Stimulated activated CD4-positive, alpha-beta T cell treated with anti-CD3 and anti-CD28 coated beads, Interleukin-15, amount 100 ng/mL, for 48 hours (primary cell): Measurements from ENCODE around the gene TRIM22.

Source experiments
- DNase-seq, 2 donors: peaks; one replicate each; pipeline ENCODE4 v3.0.0-alpha.2; 2020; ENCODE audit warnings: low read depth in 2 of 2

TRIM22 gene

DNA sequence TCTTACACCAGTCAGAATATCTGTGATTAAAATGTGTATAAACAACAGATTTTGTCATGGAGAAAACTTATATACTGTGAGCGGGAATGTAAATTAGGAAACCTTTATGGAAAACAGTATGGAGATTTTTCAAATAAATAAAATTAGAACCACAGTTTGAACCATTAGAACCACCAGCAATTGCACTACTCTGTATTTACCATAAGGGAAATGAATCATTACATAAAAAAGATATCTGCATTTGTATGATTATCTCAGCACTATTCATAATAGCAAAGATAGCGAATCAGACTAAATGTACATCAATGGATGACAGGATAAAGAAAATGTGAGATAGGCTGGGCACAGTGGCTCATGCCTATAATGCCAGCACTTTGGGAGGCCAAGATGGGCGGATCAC, 57.0 kb downstream of the TRIM22 start:
- DNase-seq: no peak

DNA sequence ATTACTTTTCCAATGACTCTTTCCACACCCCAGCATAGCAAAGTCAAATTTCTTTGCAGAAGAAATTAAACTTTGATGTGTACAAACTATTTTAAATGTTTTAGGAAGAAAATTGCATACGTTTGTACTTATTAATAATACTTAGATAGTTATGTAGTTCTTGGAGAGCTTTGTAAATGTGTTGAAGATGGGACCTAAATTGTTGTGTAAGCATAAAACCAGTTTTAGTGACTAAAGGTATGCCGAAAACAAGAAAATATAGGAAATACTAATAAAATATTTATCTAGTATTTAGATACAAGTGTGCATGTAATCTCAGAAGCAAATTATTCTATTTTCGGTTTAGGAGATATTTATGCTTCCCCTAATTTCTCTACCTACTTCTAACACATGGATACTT, 60.2 kb downstream of the TRIM22 start:
- no peak for DNase-seq

DNA sequence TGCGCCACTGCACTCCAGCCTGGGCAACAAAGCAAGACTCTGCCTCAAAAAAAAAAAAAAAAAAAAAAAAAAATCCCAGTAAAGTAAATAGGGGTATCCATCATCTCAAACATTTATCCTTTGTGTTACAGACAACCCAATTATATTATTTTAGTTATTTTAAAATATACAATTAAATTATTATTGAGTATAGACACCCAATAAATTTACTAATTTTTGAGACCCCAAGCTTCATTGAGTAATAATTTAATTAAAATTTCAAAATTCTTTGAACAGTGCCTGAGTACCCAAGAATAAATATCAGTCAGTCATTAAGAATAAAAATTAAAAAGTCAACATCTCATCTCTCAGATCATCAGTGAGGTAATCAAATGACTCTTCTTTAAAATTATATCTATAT, 64.4 kb downstream of the TRIM22 start, which contains the start of gene OR52N4:
OR52N4 (plus strand) TSS at position 301 of the 400 bp plus-strand sequence. CDS start 498 bp downstream, outside the sequence.
- DNase-seq: no peak
